Colonic mucosa (tissue), 4 donors: ENCODE data around the gene METTL25B. TPM values are rescaled to one million over a fixed set of nuclear protein-coding genes. Genes with fewer than 3 reads are reported as not detected.

Source experiments
- DNase-seq: peaks from one replicate; pipeline ENCODE4 v3.0.0-alpha.2; 2020
- H3K27ac ChIP-seq: fragments of 200-600 bp; one replicate; pipeline ENCODE4 v1.8.0; 2021
- H3K27me3 ChIP-seq: fragments of 200-600 bp; one replicate; pipeline ENCODE4 v1.8.0; 2021
- H3K36me3 ChIP-seq: fragments of 200-600 bp; one replicate; pipeline ENCODE4 v1.8.0; 2021
- H3K4me1 ChIP-seq: fragments of 200-600 bp; one replicate; pipeline ENCODE4 v1.8.0; 2021; ENCODE audit warnings: mild to moderate bottlenecking
- H3K4me3 ChIP-seq: fragments of 200-600 bp; one replicate; pipeline ENCODE4 v1.8.0; 2021
- H3K9ac ChIP-seq, 2 donors: one replicate each; pipeline ENCODE4 v1.7.0; 2013; ENCODE audit warnings: control low read depth in 2 of 2, low read depth in 2 of 2, low read length in 2 of 2
- H3K9me3 ChIP-seq: fragments of 200-600 bp; one replicate; pipeline ENCODE4 v1.8.0; 2021
- intact Hi-C: fragments of 100-400 bp; cut with DNase I; formaldehyde crosslinking; loops from one replicate; pipeline ENCODE4 v1.14.1; 2022
- total RNA-seq, 2 donors: library from RNA; stranded (reverse); fragmentation: NEBNext Ultra II Directional in 1 of 2; extraction: Animal tissue kit (Norgen Biotek cat#: 25700) in 1 of 2; gene quantifications; one replicate each; pipeline ENCODE4 v1.2.1, GENCODE V29; 2021
- TF ChIP-seq, protein P1 (sequence below): fragments of 200-600 bp; IDR thresholded peaks from one replicate; pipeline ENCODE4 v1.8.0; 2022; ENCODE audit warnings: antibody characterized with exemption, mild to moderate bottlenecking
- donor health status: healthy.
- donor health status: DM: no; HTN: no; CAD: no.
- donor health status: DM: no; HTN: no; CAD: no.

Gene METTL25B
- total RNA-seq, 2 donors from 2014 or later: 31.3 to 51.9 TPM

DNA sequence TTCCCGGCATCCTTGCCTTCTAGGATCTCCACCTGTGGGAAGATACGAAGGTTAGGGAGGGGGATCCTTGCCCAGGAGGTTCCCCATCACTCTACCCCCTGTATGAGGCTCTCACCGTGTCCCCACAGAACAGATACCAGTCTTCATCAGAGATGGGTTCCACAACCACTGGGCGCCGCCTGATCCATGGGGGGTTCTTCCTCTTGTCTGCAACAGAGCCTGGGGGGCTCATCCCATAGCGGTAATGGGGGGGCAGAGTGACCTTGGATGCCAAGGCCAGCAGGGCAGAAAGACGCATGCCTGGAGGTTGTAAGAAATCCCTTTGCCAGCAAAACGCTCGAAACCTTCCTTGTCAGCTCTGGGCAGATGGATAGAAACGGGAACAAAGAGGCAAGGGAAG lies 10.1 kb downstream of the METTL25B start:
- no peak overlapping the region for H3K4me3 ChIP-seq
- no peak for DNase-seq
- H3K27me3 ChIP-seq: no peaks in the 10 kb centered on the region
- H3K4me1 ChIP-seq: no peaks in the 10 kb centered on the region
- intact Hi-C loops: loop anchor here (5.0 kb wide), 1 partner anchor 34 kb away; no protein-coding TSS in a partner anchor
- H3K9me3 ChIP-seq: no peaks in the 10 kb centered on the region
- H3K36me3 ChIP-seq: peaks cover 3% of the 10 kb centered on the region
- no peak overlapping the region for H3K9ac ChIP-seq
- TF ChIP-seq, protein P1, sequence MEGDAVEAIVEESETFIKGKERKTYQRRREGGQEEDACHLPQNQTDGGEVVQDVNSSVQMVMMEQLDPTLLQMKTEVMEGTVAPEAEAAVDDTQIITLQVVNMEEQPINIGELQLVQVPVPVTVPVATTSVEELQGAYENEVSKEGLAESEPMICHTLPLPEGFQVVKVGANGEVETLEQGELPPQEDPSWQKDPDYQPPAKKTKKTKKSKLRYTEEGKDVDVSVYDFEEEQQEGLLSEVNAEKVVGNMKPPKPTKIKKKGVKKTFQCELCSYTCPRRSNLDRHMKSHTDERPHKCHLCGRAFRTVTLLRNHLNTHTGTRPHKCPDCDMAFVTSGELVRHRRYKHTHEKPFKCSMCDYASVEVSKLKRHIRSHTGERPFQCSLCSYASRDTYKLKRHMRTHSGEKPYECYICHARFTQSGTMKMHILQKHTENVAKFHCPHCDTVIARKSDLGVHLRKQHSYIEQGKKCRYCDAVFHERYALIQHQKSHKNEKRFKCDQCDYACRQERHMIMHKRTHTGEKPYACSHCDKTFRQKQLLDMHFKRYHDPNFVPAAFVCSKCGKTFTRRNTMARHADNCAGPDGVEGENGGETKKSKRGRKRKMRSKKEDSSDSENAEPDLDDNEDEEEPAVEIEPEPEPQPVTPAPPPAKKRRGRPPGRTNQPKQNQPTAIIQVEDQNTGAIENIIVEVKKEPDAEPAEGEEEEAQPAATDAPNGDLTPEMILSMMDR: no peak
- no peak overlapping the region for H3K27ac ChIP-seq

DNA sequence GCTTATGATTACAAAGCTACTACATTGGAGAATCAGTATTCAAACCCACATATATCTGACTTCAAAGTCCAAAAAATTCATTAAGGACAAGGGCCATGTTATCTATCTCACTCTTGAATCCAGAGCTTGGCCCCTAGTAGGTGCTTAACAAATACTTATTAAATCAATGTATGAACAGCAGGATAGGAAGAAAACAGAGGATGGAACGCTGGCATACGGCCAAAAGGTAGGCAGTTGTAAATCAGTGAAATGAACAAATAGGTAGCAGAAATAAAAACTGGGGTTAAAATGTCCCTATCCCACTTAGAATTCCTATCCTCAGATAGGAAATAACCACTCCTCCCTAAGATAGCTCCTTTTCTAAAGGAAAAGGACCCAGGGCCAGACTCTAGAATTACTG lies 10.6 kb downstream of the METTL25B start:
- TF ChIP-seq, protein P1: no peak
- DNase-seq: no peak
- peaks cover 2% of the 10 kb centered on the region for H3K36me3 ChIP-seq

DNA sequence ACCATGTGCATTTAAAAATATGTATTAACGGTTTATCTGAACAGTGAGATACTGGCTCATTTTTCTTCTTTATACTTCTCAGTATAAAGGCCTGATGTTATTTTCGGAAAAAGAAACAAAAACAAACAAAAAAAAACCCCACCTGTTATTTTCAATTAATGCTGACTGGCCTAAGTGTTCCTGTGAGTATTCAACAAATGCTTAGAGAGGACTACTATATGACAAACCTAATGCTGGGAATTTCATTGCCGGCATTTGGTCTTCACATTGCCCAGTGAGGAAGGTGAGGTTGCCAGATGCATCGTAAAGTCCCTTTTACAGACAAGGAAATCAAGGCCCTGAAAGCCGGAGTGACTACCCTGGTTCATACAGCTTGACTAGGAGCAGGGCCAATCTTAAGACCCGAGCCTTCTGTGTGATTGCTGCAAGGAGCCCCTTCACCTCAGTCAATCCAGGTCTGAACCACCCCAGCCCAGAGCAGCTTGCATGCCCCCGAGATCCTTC lies 12.0 kb downstream of the METTL25B start:
- intact Hi-C loops: no loop called here
- no peak for DNase-seq
- TF ChIP-seq, protein P1: no peak
- Histone ChIP-seq H3K36me3 (no peaks in the 10 kb centered on the region), H3K27ac (peak overlapping the region; percentile 30), H3K9ac (peak overlapping the region; percentile 80 to 89), H3K4me3 (peak overlapping the region; percentile 46), H3K9me3 (no peaks in the 10 kb centered on the region), H3K4me1 (no peaks in the 10 kb centered on the region), H3K27me3 (no peaks in the 10 kb centered on the region)

More for the DNA sequence above, 10.6 kb downstream of the METTL25B start:
- intact Hi-C loops: loop anchor here (5.0 kb wide), 1 partner anchor 33 kb away; no protein-coding TSS in a partner anchor
- Histone ChIP-seq H3K9ac (no peak overlapping the region), H3K4me1 (no peaks in the 10 kb centered on the region), H3K9me3 (no peaks in the 10 kb centered on the region), H3K4me3 (no peak overlapping the region), H3K27me3 (no peaks in the 10 kb centered on the region), H3K27ac (no peak overlapping the region)

DNA sequence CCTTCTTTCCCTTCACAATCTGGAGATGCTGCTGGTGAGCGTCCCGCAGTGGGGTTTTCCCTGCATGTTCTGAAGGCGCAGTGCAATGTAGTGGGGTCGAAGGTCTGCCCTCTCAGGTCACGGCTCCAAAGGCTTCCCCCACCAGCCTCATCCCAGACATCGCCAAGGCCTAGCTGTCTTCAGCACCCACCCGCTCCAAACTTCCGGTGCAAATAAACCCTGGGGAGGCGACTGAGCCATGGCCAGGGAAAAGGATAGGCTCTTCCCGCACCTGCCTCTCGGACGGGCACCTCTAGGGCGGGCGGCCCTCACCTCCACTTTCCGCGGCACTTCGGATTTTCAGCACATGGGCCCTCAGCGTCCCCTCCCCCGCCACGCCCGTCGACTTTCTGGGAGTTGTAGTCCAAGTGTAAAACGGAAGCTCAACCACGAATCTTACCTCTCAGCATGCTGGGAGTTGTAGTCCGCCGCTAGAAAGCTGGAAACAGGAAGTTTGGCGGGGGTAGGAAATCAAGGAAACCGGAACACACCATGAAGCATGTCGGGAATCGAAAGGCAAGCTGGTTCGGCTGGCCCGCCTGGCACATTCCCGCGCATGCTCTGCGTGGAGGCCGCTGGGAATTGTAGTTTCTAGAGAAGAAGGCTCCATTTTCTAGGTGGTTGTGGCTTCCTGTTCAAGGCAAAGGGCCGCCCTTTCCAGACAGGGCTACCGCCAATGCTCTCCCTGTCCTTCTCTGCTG lies 12.6 kb downstream of the METTL25B start, which contains the start of gene MRPL24:
TSS of gene MRPL24 (minus strand) at position 348 of the 740 bp plus-strand sequence. CDS start 2,384 bp downstream, outside the sequence.
- H3K4me1 ChIP-seq: peaks cover under 1% of the 10 kb centered on the region
- H3K36me3 ChIP-seq: no peaks in the 10 kb centered on the region
- peak within 1 kb of the TSS; percentile 62 for H3K27ac ChIP-seq
- TF ChIP-seq, protein P1: no peak
- H3K9me3 ChIP-seq: no peaks in the 10 kb centered on the region
- DNase-seq: peak; percentile 99
- H3K27me3 ChIP-seq: no peaks in the 10 kb centered on the region
- H3K9ac ChIP-seq: peak within 1 kb of the TSS; percentile 80 to 89
- intact Hi-C loops: no loop called here
- H3K4me3 ChIP-seq: peak within 1 kb of the TSS; percentile 46

DNA sequence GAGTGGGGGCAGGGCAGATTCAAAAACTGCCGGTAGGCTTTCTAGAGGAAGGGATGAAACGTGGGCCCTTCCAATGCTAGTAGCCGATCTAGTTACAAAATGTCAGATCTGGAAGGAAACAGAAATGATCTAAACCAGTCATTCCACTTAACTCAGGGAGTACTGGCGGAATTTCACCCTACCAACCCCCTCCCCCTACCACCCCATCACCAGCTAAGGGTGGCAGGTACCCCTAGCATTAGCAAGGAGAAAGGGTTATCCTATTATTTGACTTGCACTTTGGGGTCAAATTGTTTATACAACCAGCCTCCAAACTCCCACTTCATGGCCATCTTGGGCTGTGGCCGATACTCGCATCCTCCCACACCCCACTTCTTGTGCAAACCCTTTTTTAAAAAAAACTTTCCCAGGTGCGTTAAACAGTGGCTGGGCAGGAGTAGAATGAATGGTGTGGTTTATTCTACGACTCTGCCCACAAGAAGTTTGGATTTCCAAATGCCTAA lies 13.3 kb downstream of the METTL25B start:
- no peak overlapping the region for H3K9ac ChIP-seq
- no peaks in the 10 kb centered on the region for H3K27me3 ChIP-seq
- H3K27ac ChIP-seq: peak overlapping the region; percentile 62
- H3K4me3 ChIP-seq: no peak overlapping the region
- no peak for DNase-seq
- TF ChIP-seq, protein P1: no peak
- H3K9me3 ChIP-seq: no peaks in the 10 kb centered on the region
- H3K4me1 ChIP-seq: peaks cover 6% of the 10 kb centered on the region
- no peaks in the 10 kb centered on the region for H3K36me3 ChIP-seq
- intact Hi-C loops: no loop called here
